HTR-8/SVneo (cell line): ENCODE results near the gene AIRE.
"Not testable (repeated sequence)": the region's sequence is repeated elsewhere in the genome, so short reads cannot be mapped to it uniquely, and the experiment has no call there.

Experiments used
- DNase-seq: peaks from one replicate; pipeline ENCODE4 v3.0.0; 2011; ENCODE audit warnings: low spot score, mixed read lengths; ENCODE audit not compliant: insufficient read length
- FAIRE-seq: peaks from 2 replicates; lab custom pipeline; 2011; peaks lifted over from hg19 to GRCh38; lab: Jason Lieb, UNC

Gene AIRE

DNA sequence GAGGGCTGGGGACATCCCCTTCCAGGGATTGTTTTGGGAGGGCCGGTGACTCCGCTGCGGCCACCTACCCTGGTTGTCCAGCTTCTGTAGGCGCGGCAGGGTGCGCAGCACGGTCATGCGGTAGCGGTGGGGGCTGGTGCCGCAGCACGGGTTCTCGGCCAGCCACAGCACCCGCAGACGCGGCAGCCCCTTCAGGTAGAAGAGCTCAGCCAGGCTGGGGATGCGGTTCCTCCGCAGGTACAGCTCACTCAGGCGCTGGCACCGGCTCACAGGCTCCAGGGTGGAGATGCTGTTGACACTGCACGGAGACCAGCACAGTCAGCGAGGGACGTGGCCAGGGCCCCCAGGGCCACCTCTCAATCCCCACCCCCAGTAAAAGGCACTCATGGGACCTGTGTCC is 47.3 kb downstream of the AIRE start:
- DNase-seq (no peak), FAIRE-seq (no peak)

- FAIRE-seq (no peak), DNase-seq (no peak)
These were observed 48.0 kb downstream of the AIRE start for GRCh38 chr21:44333509-44334328.

DNA sequence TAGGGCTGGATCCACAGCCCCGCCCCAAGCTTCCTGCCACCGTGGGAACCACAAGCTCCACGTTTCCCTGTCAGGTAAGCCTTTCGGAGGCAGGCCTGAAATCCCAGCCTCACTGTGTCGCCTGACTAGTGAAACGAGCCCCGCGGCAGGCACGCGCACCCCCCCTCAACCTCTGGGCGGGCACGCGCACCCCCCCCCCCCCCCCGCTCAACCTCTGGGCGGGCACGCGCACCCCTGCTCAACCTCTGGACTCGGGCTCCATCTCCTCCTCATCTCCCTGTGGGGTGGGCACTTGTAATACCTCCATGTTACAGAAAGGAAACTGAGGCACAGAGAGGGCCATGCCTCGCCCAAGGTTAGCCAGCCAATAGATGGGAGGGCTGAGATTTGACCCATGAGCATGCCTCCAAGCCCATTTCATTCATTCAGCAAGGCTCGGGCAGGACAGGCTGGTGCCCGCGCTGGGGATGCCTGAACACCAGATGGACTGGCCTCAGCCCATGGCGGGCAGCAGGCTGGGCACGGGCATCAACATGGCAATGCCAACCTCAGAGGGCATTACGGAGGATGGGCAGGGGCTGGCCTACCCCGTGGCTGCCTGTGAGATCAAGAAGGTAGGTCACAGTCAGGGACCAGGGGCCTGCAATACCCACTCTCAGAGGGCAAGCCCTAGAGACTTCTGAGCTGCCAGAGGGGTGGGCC is 48.8 kb downstream of the AIRE start:
- no peak for FAIRE-seq
- no peak for DNase-seq

DNA sequence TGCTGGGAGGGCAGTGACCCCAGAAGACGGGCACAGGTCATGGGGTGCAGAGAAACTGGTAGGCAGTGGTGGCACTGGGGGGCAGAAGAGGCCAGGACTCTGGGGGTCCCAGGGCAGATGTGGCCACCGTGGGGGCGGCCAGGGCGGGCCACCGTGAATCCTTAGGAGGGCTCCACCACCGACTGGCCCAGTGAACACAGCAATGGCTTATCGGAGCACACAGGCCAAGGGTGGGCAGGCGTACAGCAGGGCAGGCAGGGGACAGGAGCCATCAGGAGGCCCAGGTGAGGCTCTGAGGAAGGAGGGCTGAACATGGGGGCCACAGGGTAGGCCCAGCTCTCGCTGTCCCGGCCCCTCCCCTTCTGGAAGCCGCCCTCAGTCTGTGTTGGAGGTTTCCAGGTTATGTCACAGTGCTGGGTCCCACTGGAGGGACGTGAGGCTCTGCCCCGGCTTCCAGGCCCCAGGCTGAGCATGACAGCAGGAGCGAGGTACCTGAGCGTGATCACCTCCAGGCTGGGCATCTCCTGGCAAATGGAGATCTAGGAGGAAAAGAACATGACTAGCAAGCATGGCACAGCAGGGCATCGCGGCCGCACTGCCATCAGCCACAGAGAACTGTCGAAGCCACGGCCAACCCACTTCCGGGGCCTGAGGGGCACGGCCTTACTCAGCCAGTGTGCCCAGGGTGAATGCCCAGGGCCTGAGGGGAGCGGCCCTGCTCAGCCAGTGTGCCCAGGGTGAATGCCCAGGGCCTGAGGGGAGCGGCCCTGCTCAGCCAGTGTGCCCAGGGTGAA is 49.8 kb downstream of the AIRE start:
- no peak for DNase-seq
- FAIRE-seq, result no peak

- FAIRE-seq (no peak), DNase-seq (no peak)
These were observed 51.8 kb downstream of the AIRE start for GRCh38 chr21:44337449-44337848.

DNA sequence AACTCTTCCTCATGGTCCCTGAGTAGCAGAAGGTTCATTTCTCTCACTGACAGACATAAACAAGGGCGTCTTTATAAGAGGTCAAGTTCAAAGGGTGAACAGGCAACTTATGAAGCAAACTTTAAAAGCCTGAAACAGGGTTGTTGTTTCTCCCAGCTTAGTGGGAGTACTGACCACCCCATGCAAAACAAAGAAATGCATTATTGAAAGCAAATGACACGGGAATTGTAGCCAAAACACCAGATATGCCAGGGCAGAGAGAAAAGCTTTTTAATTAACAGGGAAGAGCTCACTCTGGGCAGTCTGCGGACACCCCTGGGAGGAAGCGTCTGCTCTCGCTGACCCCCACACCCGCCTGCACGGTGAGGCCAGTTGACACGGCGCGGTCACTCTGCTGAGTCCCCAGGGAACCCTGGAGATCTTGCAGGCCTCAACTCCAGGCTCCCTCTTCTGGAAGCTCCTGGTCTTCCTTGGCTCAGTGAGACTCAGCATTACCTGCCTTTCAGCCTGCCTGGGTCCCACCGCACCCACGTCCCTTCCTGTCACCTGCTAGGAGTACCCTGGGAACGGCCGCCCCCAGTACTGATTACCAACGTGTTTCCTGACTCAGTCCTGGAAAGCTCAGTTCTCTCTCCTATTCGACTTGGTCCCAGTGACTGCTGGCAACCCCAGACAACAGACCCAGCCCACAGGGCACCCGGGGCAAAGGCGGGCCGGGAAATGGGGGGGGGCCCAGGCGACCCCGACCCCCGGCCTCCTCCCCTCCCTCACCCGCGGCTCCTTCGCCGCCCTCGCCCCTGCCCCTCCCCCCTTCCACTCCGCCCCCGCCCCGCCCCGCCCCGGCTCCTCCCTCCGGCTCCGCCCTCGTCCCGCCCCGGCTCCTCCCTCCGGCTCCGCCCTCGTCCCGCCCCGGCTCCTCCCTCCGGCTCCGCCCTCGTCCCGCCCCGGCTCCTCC is 52.5 kb downstream of the AIRE start:
- DNase-seq, result peak; percentile 65
- FAIRE-seq, result no peak

DNA sequence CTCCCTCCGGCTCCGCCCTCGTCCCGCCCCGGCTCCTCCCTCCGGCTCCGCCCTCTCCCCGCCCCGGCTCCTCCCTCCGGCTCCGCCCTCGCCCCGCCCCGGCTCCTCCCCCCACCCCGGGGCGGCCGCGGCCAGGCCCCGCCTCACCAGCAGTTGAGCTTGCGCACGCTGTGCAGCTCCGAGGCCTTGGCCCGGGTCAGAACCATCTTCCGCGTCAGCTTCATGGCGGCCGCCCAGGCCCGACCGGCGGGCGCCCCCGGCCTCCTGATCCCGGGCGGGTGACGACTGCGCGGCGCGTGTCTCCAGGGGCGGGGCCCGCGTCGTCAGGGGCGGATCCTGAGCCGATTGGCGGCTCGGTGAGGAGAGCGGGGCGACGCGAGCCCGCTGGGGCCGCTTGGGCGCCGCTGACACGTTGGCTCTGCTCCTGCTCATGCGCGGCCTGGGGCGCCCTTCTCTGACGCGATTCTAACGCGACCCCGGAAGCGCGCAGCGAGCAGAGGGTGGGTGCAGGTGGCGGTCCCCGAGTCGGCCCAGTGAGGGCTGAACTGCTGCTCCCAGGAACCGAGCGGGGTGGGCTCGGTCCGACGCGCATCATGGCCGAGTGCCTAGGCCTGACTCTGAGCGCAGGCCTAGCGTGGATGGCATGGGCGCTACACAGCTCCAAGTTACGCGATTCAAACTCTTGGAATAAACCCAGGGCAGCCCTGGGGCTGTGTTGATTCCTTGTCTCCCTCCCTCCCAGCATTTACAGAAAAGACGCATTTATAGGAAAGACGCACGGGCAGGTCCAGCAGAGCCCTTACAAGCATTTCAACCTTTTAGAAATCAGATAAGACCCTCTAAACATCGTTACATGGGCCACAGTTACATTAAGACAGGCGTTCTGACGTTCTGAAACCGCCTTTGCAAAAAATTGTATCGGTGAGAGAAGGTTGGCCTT is 53.6 kb downstream of the AIRE start, which contains the start of gene CFAP410:
TSS of gene CFAP410 (minus strand) at position 420 of the 940 bp plus-strand sequence. CDS start at position 224, 196 bp downstream.
- peak; percentile 51 for FAIRE-seq
- peak; percentile 96 for DNase-seq

DNA sequence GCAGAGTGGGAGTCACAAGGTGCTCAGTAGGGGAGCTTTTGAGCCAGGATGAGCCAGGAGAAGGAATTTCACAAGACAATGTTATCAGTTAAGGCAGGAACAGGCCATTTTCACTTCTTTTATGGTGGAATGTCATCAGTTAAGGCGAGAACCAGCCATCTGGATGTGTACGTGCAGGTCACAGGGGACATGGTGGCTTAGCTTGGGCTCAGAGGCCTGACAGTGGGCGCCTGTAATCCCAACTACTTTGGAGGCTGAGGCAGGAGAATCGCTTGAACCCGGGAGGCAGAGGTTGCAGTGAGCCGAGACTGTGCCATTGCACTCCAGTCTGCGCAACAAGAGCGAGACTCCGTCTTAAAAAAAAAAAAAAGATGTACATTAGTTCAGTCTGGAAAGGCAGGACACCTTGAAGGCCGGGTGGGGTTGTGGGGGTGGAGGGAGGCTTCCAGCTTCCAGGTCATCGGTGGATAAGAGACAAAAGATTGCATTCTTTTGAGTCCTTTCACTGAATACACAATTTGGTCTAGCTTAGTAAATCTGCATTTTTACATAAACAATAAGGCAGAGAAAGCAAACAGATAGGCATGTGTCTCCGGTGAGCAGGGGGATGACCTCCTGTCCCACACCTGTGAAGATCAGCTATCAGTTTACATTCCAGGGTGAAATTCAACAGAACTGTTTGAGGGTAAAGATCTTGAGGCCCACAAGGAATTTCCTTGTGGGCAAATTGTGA is 56.2 kb downstream of the AIRE start:
- DNase-seq, FAIRE-seq: not testable (repeated sequence)

DNA sequence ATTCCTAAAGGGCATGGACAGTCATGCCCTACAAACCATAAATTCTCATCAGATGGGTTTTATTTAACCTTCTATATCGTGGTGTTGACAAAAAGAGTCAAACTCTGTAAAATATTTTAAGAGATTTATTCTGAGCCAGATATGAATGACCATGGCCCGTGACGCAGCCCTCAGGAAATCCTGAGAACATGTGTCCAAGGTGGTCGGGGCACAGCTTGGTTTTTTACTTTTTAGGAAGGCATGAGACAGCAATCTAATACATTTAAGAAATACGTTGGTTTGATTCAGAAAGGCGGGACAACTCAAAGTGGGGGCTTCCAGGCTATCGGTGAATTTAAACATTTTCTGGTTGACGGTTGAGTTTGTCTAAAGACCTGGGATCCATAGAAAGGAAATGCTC is 57.3 kb downstream of the AIRE start:
- not testable (repeated sequence) for DNase-seq, FAIRE-seq

GRCh38 chr21:44344541-44345183 is 59.0 kb downstream of the AIRE start:
- no peak for FAIRE-seq
- DNase-seq, result no peak

DNA sequence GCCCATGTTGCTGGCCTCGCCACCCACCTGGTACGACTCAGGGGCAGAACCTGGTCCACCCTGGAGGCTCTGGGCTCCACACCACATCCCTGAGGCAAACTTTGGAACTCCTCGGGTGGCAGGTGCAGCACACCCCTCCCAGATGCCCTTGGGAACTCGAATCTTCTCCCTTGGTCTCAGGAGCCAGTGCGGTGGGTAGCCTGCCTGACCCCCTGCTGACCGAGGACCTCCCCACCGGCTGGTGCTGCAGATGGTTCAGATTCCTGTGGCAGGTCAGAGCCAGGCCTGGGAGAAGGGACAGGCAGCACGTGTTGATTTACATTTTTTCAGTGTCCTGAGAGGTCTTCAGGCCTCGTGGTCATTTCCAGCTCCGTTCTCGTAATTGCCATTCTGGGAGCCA is 59.8 kb downstream of the AIRE start:
- no peak for FAIRE-seq
- no peak for DNase-seq

- FAIRE-seq (no peak), DNase-seq (no peak)
These were observed 62.3 kb downstream of the AIRE start for GRCh38 chr21:44347911-44348451.
